D341Med (cell line): Measurements from ENCODE around the gene ZC3H10.
"Not testable (repeated sequence)": the region's sequence is repeated elsewhere in the genome, so short reads cannot be mapped to it uniquely, and the experiment has no call there.

ENCODE experiments used
- DNase-seq: peaks from one replicate; pipeline ENCODE4 v3.0.0; 2012; ENCODE audit warnings: low spot score

ZC3H10 gene

GRCh38 chr12:56117778-56118687 is at the start of gene ZC3H10:
ZC3H10 (plus strand) TSS chr12:56118266; CDS start chr12:56120563, 2,297 bp downstream.
- DNase-seq, result peak; percentile 92

- DNase-seq, result no peak
Observed at GRCh38 chr12:56071648-56072047, 46.4 kb upstream of the ZC3H10 start.

GRCh38 chr12:56074396-56074795 is 43.7 kb upstream of the ZC3H10 start:
- no peak for DNase-seq

- DNase-seq, result not testable (repeated sequence)
Observed at GRCh38 chr12:56077966-56078365, 40.1 kb upstream of the ZC3H10 start.

- no peak for DNase-seq
Observed at GRCh38 chr12:56078427-56078826, 39.6 kb upstream of the ZC3H10 start.

- peak; percentile 90 for DNase-seq
Observed at GRCh38 chr12:56078931-56079722, 38.9 kb upstream of the ZC3H10 start.

GRCh38 chr12:56079723-56080555 is 38.1 kb upstream of the ZC3H10 start, which contains the start of gene ERBB3:
ERBB3 (plus strand) TSS chr12:56080165; CDS start chr12:56080301, 136 bp downstream.
- peak; percentile 78 for DNase-seq

- DNase-seq, result no peak
Observed at GRCh38 chr12:56080556-56081138, 37.4 kb upstream of the ZC3H10 start.

GRCh38 chr12:56081393-56082347 is 36.4 kb upstream of the ZC3H10 start:
- no peak for DNase-seq

GRCh38 chr12:56082382-56082781 is 35.7 kb upstream of the ZC3H10 start:
- DNase-seq, result no peak

GRCh38 chr12:56082967-56083366 is 35.1 kb upstream of the ZC3H10 start:
- DNase-seq, result no peak

GRCh38 chr12:56084958-56085543 is 33.0 kb upstream of the ZC3H10 start:
- DNase-seq, result peak; percentile 69

- DNase-seq, result no peak
Observed at GRCh38 chr12:56086096-56086495, 32.0 kb upstream of the ZC3H10 start.

- no peak for DNase-seq
Observed at GRCh38 chr12:56086608-56087007, 31.5 kb upstream of the ZC3H10 start.

GRCh38 chr12:56087220-56087619 is 30.8 kb upstream of the ZC3H10 start:
- no peak for DNase-seq

GRCh38 chr12:56097738-56098137 is 20.3 kb upstream of the ZC3H10 start:
- DNase-seq, result no peak

- no peak for DNase-seq
Observed at GRCh38 chr12:56098592-56098991, 19.5 kb upstream of the ZC3H10 start.

- no peak for DNase-seq
Observed at GRCh38 chr12:56099787-56100186, 18.3 kb upstream of the ZC3H10 start.

GRCh38 chr12:56101045-56101444 is 17.0 kb upstream of the ZC3H10 start:
- no peak for DNase-seq

- DNase-seq, result no peak
Observed at GRCh38 chr12:56102683-56103065, 15.4 kb upstream of the ZC3H10 start.
